Smooth muscle cell (in vitro differentiated cells): ENCODE results near the gene MRO. TPM values are rescaled to one million over a fixed set of nuclear protein-coding genes. Genes with fewer than 3 reads are reported as not detected.
"Not testable (repeated sequence)": the region's sequence is repeated elsewhere in the genome, so short reads cannot be mapped to it uniquely, and the experiment has no call there.

ENCODE experiments used
- DNase-seq: peaks from one replicate; lab custom pipeline; 2025; ENCODE audit not compliant: unreplicated experiment; lab: John Stamatoyannopoulos, UW
- H2AFZ ChIP-seq: fragments of 200-600 bp; sonication (generic); 2 replicates; pipeline ENCODE4 v1.6.0; 2016; ENCODE audit warnings: antibody characterized with exemption, low read depth, mild to moderate bottlenecking
- H3F3A ChIP-seq: fragments of 200-600 bp; sonication (generic); 2 replicates; pipeline ENCODE4 v1.6.0; 2017; ENCODE audit warnings: antibody characterized with exemption, low read depth
- H3K27ac ChIP-seq: fragments of 200-600 bp; sonication (generic); 2 replicates; pipeline ENCODE4 v1.5.1; 2016; ENCODE audit warnings: low read depth, mild to moderate bottlenecking
- H3K27me3 ChIP-seq: fragments of 200-600 bp; sonication (generic); 2 replicates; pipeline ENCODE4 v1.6.1; 2016; ENCODE audit warnings: low read depth, mild to moderate bottlenecking
- H3K36me3 ChIP-seq: fragments of 200-600 bp; sonication (generic); 2 replicates; pipeline ENCODE4 v1.5.1; 2016; ENCODE audit warnings: low read depth
- H3K4me1 ChIP-seq: fragments of 200-600 bp; sonication (generic); 2 replicates; pipeline ENCODE4 v1.5.1; 2016; ENCODE audit warnings: low read depth
- H3K4me2 ChIP-seq: fragments of 200-600 bp; sonication (generic); 2 replicates; pipeline ENCODE4 v1.6.0; 2016; ENCODE audit warnings: mild to moderate bottlenecking
- H3K4me3 ChIP-seq: fragments of 200-600 bp; sonication (generic); 2 replicates; pipeline ENCODE4 v1.5.1; 2016; ENCODE audit warnings: mild to moderate bottlenecking
- H3K79me2 ChIP-seq: fragments of 200-600 bp; sonication (generic); 2 replicates; pipeline ENCODE4 v1.6.0; 2016; ENCODE audit warnings: low read depth, mild to moderate bottlenecking
- H3K9ac ChIP-seq: fragments of 200-600 bp; sonication (generic); 2 replicates; pipeline ENCODE4 v1.6.0; 2016; ENCODE audit warnings: low read depth
- H3K9me3 ChIP-seq: fragments of 200-600 bp; sonication (generic); replicated peaks from 2 replicates; pipeline ENCODE4 v1.5.1; 2016; ENCODE audit warnings: low read depth
- H4K20me1 ChIP-seq: fragments of 200-600 bp; sonication (generic); 2 replicates; pipeline ENCODE4 v1.6.0; 2016; ENCODE audit warnings: low read depth
- CTCF ChIP-seq: fragments of 200-600 bp; sonication (generic); IDR thresholded peaks from 2 replicates; pipeline ENCODE4 v1.5.1; 2017; ENCODE audit warnings: borderline replicate concordance, mild to moderate bottlenecking, antibody characterized with exemption; ENCODE audit not compliant: insufficient read depth, poor library complexity, severe bottlenecking
- WGBS: methylation state at CpG from one replicate; pipeline ENCODE4 v1.1.7; 2016; ENCODE audit warnings: low lambda C conversion rate; 5-methylcytosine and 5-hydroxymethylcytosine counted together
- polyA plus RNA-seq: library from polyadenylated mRNA; unstranded; fragments of >200 nt; fragmentation: Nextera tagmentation; extraction: Ambion mirVana; gene quantifications from 2 replicates; pipeline ENCODE4 v1.2.1, GENCODE V29; 2016
- total RNA-seq: library from RNA; depleted of rRNA; stranded (reverse); fragments of >200 nt; gene quantifications from 2 replicates; pipeline ENCODE4 v1.2.3, GENCODE V29; 2014

The MRO gene
- total and polyA plus RNA-seq, 2 experiments from 2014 or later = not detected

GRCh38 chr18:50839996-50840395, 20.2 kb upstream of the MRO start:
- Histone ChIP-seq H3K27me3 (no peaks in the 10 kb centered on the region), H3K27ac (no peak overlapping the region), H3K4me2 (no peak overlapping the region), H4K20me1 (no peaks in the 10 kb centered on the region), H3F3A (no peaks in the 10 kb centered on the region), H3K9ac (no peak overlapping the region), H3K36me3 (no peaks in the 10 kb centered on the region), H3K4me1 (no peaks in the 10 kb centered on the region), H3K79me2 (no peaks in the 10 kb centered on the region), H2AFZ (no peak overlapping the region), H3K9me3 (no peaks in the 10 kb centered on the region), H3K4me3 (no peak overlapping the region)
- 48% methylated on average over 3 of the region's 3 CpGs for WGBS
- DNase-seq = no peak
- no peak for TF ChIP-seq CTCF

- TF ChIP-seq CTCF = no peak
- 93% methylated on average over 2 of the region's 2 CpGs for WGBS
- no peak overlapping the region for H3K27ac ChIP-seq
Measured at GRCh38 chr18:50839341-50839740, 19.5 kb upstream of the MRO start.

GRCh38 chr18:50836521-50836957, 16.7 kb upstream of the MRO start:
- no peaks in the 10 kb centered on the region for H3F3A ChIP-seq
- no peaks in the 10 kb centered on the region for H3K36me3 ChIP-seq
- H3K27ac ChIP-seq = no peak overlapping the region
- no peaks in the 10 kb centered on the region for H3K4me1 ChIP-seq
- DNase-seq = no peak
- H3K4me2 ChIP-seq = no peak overlapping the region
- 63% methylated on average over 2 of the region's 2 CpGs for WGBS
- H3K27me3 ChIP-seq = no peaks in the 10 kb centered on the region
- no peak overlapping the region for H2AFZ ChIP-seq
- H3K9ac ChIP-seq = no peak overlapping the region
- TF ChIP-seq CTCF = no peak
- no peaks in the 10 kb centered on the region for H3K9me3 ChIP-seq
- no peaks in the 10 kb centered on the region for H4K20me1 ChIP-seq
- no peaks in the 10 kb centered on the region for H3K79me2 ChIP-seq
- no peak overlapping the region for H3K4me3 ChIP-seq

More at GRCh38 chr18:50839341-50839740, 19.5 kb upstream of the MRO start:
- no peaks in the 10 kb centered on the region for H4K20me1 ChIP-seq
- no peak for DNase-seq
- no peaks in the 10 kb centered on the region for H3F3A ChIP-seq
- H3K79me2 ChIP-seq = no peaks in the 10 kb centered on the region
- H3K9ac ChIP-seq = no peak overlapping the region
- H3K4me1 ChIP-seq = no peaks in the 10 kb centered on the region
- H3K27me3 ChIP-seq = no peaks in the 10 kb centered on the region
- H3K4me2 ChIP-seq = no peak overlapping the region
- no peaks in the 10 kb centered on the region for H3K36me3 ChIP-seq
- no peak overlapping the region for H2AFZ ChIP-seq
- no peak overlapping the region for H3K4me3 ChIP-seq
- no peaks in the 10 kb centered on the region for H3K9me3 ChIP-seq

- not testable (repeated sequence) for H3K9me3 ChIP-seq, H3K9ac ChIP-seq, DNase-seq, H3K4me2 ChIP-seq, H3K79me2 ChIP-seq, H3K27ac ChIP-seq, H4K20me1 ChIP-seq, H3K4me1 ChIP-seq, H3K36me3 ChIP-seq, H2AFZ ChIP-seq, H3F3A ChIP-seq, H3K27me3 ChIP-seq, H3K4me3 ChIP-seq
- 97% methylated on average over 7 of the region's 7 CpGs for WGBS
Measured at GRCh38 chr18:50833496-50833895, 13.7 kb upstream of the MRO start.
